Heart left ventricle (tissue), 16 donors: Measurements from ENCODE around the gene ZNF697. TPM values are rescaled to one million over a fixed set of nuclear protein-coding genes. Genes with fewer than 3 reads are reported as not detected.

Experiments
- ATAC-seq, 4 donors: fragments of 200-7000 bp; cut with Tn5 transposase; one replicate each; pipeline ENCODE4 v1.9.1; 2020 to 2022; ENCODE audit warnings: moderate library complexity in 4 of 4, mild to moderate bottlenecking in 3 of 4, moderate number of reproducible peaks in 1 of 4
- DNase-seq, 5 donors: peaks; one replicate each; pipeline ENCODE4 v3.0.0-alpha.2; 2020
- H3K27ac ChIP-seq, 12 donors: fragments of 200-600 bp; sonication (generic) in 4 of 12; one replicate each; pipeline versions ENCODE4 v1.5.0 to v1.8.0; 2016 to 2022; ENCODE audit warnings: mild to moderate bottlenecking in 2 of 12
- H3K27me3 ChIP-seq, 9 donors: fragments of 200-600 bp; sonication (generic) in 2 of 9; one replicate each; pipeline versions ENCODE4 v1.5.1 to v1.8.0; 2016 to 2022; ENCODE audit warnings: mild to moderate bottlenecking in 3 of 9
- H3K36me3 ChIP-seq, 9 donors: fragments of 200-600 bp; sonication (generic) in 2 of 9; one replicate each; pipeline versions ENCODE4 v1.5.0 to v1.8.0; 2018 to 2022; ENCODE audit warnings: mild to moderate bottlenecking in 2 of 9
- H3K4me1 ChIP-seq, 12 donors: fragments of 200-600 bp; sonication (generic) in 4 of 12; one replicate each; pipeline versions ENCODE4 v1.5.0 to v1.8.0; 2016 to 2022; ENCODE audit warnings: mild to moderate bottlenecking in 3 of 12
- H3K4me3 ChIP-seq, 12 donors: fragments of 200-600 bp; sonication (generic) in 4 of 12; one replicate each; pipeline versions ENCODE4 v1.5.0 to v1.8.0; 2017 to 2022; ENCODE audit warnings: mild to moderate bottlenecking in 9 of 12, moderate library complexity in 4 of 12
- H3K9me3 ChIP-seq, 12 donors: fragments of 200-600 bp; sonication (generic) in 4 of 12; one replicate each; pipeline versions ENCODE4 v1.5.0 to v1.8.0; 2016 to 2022; ENCODE audit warnings: mild to moderate bottlenecking in 1 of 12
- POLR2A ChIP-seq, 2 donors: fragments of 450-650 bp; IDR thresholded peaks; one replicate each; pipeline ENCODE4 v1.6.1; 2017; ENCODE audit warnings: antibody characterized with exemption in 2 of 2, mild to moderate bottlenecking in 2 of 2, moderate library complexity in 2 of 2
- whole genome bisulfite sequencing, 4 donors: extraction: QIAGEN DNeasy Blood & Tissue Kit in 2 of 4; methylation state at CpG; one replicate each; pipeline versions ENCODE4 v1.1.5 to v1.1.7; 2013 to 2018; 5-methylcytosine and 5-hydroxymethylcytosine counted together
- intact Hi-C, 10 donors: fragments of 100-400 bp; cut with DNase I; formaldehyde crosslinking; loops; one replicate each; pipeline versions ENCODE4 v1.11.1 to v1.14.2; 2022
- polyA plus RNA-seq, 2 donors: library from polyadenylated mRNA; stranded (reverse); fragments of 200-250 nt; gene quantifications; one replicate each; pipeline ENCODE4 v1.2.3, GENCODE V29; 2013
- total RNA-seq, 9 donors: library from RNA; depleted of rRNA in 2 of 9; stranded (reverse); fragments of >200 nt in 2 of 9; fragmentation: NEBNext Ultra II Directional in 3 of 9; extraction: Animal tissue kit (Norgen Biotek cat#: 25700) in 3 of 9; gene quantifications; one replicate each; pipeline versions ENCODE4 v1.1.0 to v1.2.4, GENCODE V29; 2016 to 2023
- TF ChIP-seq, protein P1 (sequence below), 12 donors: fragments of 200-600 bp; sonication (generic) in 4 of 12; IDR thresholded peaks; one replicate each; pipeline versions ENCODE4 v1.5.0 to v1.8.0; 2018 to 2022; ENCODE audit warnings: antibody characterized with exemption in 12 of 12, mild to moderate bottlenecking in 5 of 12
- donor health status: ischemic (EF 13 %, LVEDD 7.1; RV severe dilation, severe dysfunction).
- donor health status: healthy with polysubstance abuse.
- donor health status: DM: no; HTN: yes; CAD: no.
- donor health status: DM: no; HTN: no; CAD: no.
- donor health status: ischemic (EF 25% LVEDD 6.9; RV normal size, moderate dysfunction).
- donor health status: ischemic (EF 25% LVEDD 5.7; RV mildly dilated, moderate dysfunction).
- donor health status: healthy.
- donor health status: DM: yes; HTN: yes; CAD: no.
- donor health status: ischemic (EF 35%, LVEDD 5.7; RV mildly dilated, moderate dysfunction).
- donor health status: nonischemic (EF 11% LVEDD 7.7; RV severe dilation, severe dysfunction).
- donor health status: DM: yes; HTN: yes; CAD: no.
- donor health status: PGD.
- donor health status: ischemic (EF 29% LVEDD 5.4; RV normal size, mild dysfunction).
- donor health status: nonischemic (EF 23%, LVEDD 6.1; RV moderate dilation, normal function).

Gene ZNF697
- total and polyA plus RNA-seq, 11 donors, result 2.8 to 14.0 (median 10.1) TPM

DNA sequence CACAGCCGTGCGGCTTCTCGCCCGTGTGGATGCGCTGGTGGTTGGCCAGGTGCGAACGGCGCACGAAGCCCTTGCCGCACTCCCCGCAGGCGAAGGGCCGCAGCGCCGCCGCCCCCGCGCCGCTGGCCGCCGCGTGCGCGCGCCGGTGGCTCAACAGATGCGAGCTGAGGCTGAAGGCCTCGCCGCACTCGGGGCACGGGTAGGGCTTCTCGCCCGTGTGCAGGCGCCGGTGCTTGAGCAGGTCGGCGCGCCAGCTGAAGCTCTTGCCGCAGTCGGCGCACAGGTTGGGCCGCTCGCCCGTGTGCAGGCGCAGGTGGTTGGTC is 24.9 kb downstream of the ZNF697 start:
- DNase-seq (no peak), ATAC-seq (no peak)
- intact Hi-C loops, result no loop called here
- 94 to 100% (median 96%) methylated on average over 23 to 45 of the region's 45 CpGs for WGBS, 4 donors
- TF ChIP-seq, protein P1, sequence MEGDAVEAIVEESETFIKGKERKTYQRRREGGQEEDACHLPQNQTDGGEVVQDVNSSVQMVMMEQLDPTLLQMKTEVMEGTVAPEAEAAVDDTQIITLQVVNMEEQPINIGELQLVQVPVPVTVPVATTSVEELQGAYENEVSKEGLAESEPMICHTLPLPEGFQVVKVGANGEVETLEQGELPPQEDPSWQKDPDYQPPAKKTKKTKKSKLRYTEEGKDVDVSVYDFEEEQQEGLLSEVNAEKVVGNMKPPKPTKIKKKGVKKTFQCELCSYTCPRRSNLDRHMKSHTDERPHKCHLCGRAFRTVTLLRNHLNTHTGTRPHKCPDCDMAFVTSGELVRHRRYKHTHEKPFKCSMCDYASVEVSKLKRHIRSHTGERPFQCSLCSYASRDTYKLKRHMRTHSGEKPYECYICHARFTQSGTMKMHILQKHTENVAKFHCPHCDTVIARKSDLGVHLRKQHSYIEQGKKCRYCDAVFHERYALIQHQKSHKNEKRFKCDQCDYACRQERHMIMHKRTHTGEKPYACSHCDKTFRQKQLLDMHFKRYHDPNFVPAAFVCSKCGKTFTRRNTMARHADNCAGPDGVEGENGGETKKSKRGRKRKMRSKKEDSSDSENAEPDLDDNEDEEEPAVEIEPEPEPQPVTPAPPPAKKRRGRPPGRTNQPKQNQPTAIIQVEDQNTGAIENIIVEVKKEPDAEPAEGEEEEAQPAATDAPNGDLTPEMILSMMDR (IDR thresholded peaks at IDR 0.05), result no peak
- TF ChIP-seq POLR2A (IDR thresholded peaks at IDR 0.05), result no peak
- H3K27me3 ChIP-seq, result no peaks in the 10 kb centered on the region
- no peaks in the 10 kb centered on the region for H3K9me3 ChIP-seq
- peaks cover 0 to 40% (median 28%) of the 10 kb centered on the region in 9 donors for H3K36me3 ChIP-seq
- no peak overlapping the region for H3K4me3 ChIP-seq
- H3K27ac ChIP-seq, result no peak overlapping the region
- H3K4me1 ChIP-seq, result peaks cover 0 to 44% (median 25%) of the 10 kb centered on the region in 12 donors

DNA sequence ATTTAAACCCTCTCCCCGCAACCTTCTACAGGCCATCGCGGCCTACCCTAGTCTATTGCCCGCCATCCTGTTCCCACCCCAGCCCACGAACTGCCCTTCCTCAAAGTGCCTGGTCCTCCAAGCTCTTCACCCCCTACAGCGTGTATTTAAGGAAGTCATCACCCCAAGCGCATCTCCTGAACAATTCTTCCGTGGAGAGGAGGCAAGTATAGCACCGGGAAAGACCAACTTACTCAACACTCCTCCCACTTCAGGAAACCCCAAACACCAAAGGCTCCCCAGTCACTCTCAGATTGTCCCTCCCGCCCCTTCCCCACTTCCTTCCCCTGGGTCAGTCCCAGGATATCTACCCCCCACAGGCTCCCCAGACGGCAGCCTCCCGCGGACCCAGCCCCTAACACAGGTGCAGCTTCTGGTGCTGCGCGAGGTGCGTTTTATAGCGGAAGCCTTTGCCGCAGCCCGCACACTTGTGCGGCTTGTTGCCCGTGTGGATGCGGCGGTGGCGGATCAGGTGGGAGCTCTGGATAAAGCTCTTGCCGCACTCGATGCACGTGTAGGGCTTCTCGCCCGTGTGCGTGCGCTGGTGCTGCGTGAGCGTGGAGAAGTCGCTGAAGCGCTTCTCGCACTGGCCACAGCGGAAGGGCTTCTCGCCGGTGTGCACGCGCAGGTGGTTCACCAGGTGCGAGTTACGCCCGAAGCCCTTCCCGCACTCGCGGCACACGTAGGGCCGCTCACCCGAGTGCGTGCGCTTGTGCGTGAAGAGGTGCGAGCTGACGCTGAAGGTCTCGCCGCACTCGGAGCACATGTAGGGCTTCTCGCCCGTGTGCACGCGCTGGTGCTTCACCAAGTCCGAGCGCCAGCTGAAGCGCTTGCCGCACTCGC is 25.5 kb downstream of the ZNF697 start:
- no peak overlapping the region for H3K27ac ChIP-seq
- DNase-seq (no peak), ATAC-seq (no peak)
- WGBS, 4 donors, result 95 to 97% (median 96%) methylated on average over 67 of the region's 67 CpGs
- no peak overlapping the region for H3K4me3 ChIP-seq
- no peaks in the 10 kb centered on the region for H3K27me3 ChIP-seq
- no peaks in the 10 kb centered on the region for H3K9me3 ChIP-seq
- TF ChIP-seq, protein P1 (IDR thresholded peaks at IDR 0.05), result no peak
- no peak for TF ChIP-seq POLR2A (IDR thresholded peaks at IDR 0.05)
- intact Hi-C loops, result no loop called here
- peaks cover 0 to 44% (median 23%) of the 10 kb centered on the region in 12 donors for H3K4me1 ChIP-seq
- H3K36me3 ChIP-seq, result peaks cover 0 to 40% (median 28%) of the 10 kb centered on the region in 9 donors

DNA sequence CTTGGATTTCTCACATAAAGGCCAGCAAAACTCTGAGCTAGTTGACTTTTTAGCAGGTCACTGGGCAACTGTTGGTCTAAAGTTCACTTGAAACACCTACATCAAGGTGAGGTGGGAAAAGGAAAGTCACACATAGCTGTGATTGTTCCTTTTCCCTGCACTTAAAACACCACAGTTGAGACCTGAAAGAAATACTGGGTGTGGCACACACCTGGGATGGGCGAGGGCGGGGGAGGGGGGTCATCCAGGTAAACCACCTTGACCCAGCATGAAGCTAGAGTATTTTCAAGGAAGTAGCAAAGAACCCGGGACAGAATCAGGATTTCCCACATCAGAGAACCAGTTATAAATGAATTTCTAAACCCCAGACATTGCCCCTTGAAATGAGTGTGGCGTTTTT is 26.4 kb downstream of the ZNF697 start:
- TF ChIP-seq POLR2A (IDR thresholded peaks at IDR 0.05), result no peak
- TF ChIP-seq, protein P1 (IDR thresholded peaks at IDR 0.05), result no peak
- H3K27ac ChIP-seq, result no peak overlapping the region
- H3K36me3 ChIP-seq, result peaks cover 0 to 40% (median 28%) of the 10 kb centered on the region in 9 donors
- no peak for DNase-seq
- H3K9me3 ChIP-seq, result no peaks in the 10 kb centered on the region
- intact Hi-C loops, result no loop called here
- H3K27me3 ChIP-seq, result no peaks in the 10 kb centered on the region
- WGBS, 4 donors, result 81 to 93% (median 90%) methylated on average over 4 of the region's 4 CpGs
- H3K4me1 ChIP-seq, result peaks cover 0 to 44% (median 17%) of the 10 kb centered on the region in 12 donors
- no peak for ATAC-seq
- no peak overlapping the region for H3K4me3 ChIP-seq
